ENCODE data around the gene GRK1.
"Not testable (repeated sequence)": the region's sequence is repeated elsewhere in the genome, so short reads cannot be mapped to it uniquely, and the experiment has no call there.

The GRK1 gene

DNA sequence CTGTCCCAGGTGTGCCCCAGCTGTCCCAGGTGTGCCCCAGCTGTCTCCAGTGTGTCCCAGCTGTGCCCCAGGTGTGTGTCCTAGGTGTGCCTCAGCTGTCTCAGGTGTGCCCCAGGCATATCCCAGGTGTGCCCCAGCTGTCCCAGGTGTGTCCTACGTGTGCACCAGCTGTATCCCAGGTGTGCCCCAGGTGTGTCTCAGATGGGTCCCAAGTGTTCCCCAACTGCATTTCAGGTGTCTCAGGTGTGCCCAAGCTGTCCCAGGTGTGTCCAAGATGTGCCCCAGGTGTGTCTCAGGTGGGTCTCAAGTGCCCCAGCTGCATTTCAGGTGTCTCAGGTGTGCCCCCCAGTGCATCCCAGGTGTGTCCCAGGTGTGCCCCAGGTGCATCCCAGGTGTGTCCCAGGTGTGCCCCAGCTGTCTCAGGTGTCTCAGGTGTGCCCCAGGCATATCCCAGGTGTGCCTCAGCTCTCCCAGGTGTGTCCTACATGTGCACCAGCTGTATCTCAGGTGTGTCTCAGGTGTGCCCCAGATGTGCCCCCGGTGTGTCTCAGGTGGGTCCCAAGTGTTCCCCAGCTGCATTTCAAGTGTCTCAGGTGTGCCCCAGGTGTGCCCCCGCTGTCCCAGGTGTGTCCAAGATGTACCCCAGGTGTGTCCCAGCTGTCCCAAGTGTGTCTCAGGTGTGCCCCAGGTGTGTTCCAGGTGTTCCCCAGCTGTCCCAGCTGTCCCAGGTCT, 1.3 kb upstream of the GRK1 start:
- DNase-seq (ENCODE audit: low read depth in 3 of 3), result no peak

- no peak for DNase-seq (ENCODE audit: low read depth in 3 of 3)
Measured at GRCh38 chr13:113666329-113666670, 719 bp upstream of the GRK1 start.

DNA sequence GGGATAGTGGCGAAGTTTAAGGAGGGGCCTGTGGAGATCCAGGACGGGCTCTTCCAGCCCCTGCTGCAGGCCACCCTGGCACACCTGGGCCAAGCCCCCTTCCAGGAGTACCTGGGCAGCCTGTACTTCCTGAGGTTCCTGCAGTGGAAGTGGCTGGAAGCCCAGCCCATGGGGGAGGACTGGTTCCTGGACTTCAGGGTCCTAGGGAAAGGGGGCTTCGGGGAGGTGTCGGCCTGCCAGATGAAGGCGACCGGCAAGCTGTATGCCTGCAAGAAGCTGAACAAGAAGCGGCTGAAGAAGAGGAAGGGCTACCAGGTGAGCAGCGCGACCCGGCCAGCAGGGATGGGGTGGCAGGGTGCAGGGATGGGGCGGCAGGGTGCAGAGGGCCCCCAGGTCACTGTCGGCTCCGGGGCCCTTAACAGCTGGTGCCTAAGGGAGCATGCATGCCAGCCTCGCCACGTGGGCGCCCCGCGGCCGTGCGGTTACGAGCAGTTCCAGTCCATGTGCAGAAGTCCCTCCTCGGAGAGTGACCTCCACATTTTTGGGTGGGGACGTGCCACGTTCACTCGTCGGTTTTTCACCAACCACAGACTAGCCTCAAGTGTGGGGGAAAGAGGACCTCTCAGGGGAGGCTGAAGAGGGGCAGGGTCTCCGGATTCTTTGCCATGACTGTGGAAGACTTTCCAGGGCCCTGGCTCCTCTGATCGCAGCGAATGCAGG, 912 bp downstream of the GRK1 start:
- DNase-seq (ENCODE audit: low read depth in 3 of 3), result no peak

DNA sequence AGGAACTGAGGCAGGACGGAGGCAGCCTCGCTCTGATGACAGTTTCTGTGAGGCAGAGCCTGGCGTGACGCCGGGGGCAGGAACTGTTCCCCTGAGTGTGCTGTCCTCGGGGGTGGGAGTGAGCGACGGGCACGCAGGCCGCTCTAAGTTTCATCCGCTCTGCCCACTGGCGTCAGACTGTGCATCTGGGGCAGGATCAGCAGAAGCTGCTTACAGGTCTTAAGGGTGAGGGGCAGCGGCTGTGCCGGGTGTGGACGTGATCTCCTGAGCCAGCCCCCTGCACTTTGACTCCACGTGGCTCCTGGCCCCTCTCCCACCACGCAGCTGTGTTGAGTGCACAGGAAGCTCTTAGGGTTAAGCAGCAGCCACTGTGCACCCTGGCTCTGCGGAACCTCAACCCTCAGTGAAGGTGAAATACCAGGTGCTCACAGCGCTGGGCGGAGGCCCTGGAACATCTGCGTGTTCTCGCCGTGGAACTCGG, 1.5 kb downstream of the GRK1 start:
- no peak for DNase-seq (ENCODE audit: low read depth in 3 of 3)

DNA sequence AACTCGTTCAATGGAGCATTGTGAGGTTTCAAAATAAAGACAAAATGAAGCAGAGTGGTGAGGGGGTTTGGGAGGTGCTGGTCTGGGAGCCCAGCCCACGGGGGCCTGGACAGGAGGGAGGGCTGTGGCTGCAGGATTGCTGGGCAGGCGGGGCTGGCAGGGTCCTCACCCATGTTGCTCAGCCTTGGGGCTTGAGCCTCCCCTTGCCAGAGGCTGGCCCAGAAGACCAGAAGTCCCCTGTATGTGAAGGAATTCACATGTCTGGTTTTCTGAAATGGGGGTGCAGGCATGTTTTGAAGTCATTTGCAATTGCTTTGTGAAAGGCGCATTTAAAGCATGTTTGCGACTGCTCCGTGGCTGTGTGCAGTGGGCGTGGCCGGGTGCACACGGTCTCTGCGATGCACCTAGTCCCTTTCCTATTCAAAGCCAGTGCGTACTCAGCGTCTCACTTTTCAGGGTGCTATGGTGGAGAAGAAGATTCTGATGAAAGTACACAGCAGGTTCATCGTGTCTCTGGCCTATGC, 2.3 kb downstream of the GRK1 start:
- DNase-seq (ENCODE audit: low read depth in 3 of 3), result no peak

DNA sequence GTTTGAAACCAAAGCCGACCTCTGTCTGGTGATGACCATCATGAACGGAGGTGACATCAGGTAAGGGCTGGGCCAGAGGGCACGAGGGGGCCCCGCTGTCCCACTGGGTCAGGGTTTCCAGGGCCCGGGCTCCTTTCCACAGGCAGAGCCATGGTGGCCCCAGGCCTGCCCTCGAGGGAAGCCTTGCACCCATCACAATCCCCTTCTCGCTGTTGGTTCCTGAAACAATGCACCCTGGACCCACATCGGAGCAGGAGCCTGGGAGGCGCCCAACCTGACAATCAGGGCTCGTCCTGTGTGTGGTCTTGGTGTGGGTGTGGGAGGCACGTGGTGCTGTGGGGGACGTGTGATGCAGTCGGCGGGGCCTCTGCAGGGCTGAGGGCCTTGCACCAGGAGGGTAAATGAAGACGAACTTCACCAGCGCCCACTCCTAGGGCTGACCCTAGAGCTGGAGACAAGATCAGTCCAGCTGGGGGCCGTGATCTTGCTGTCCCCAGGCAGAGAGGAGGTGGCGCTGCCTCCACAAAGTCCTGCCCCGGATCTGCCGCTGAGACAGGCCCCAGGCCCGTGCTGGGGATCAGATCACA, 2.8 kb downstream of the GRK1 start:
- no peak for DNase-seq (ENCODE audit: low read depth in 3 of 3)

GRCh38 chr13:113670541-113670940, 3.5 kb downstream of the GRK1 start:
- DNase-seq (ENCODE audit: low read depth in 3 of 3), result no peak

GRCh38 chr13:113671066-113672001, 4.3 kb downstream of the GRK1 start:
- no peak for DNase-seq (ENCODE audit: low read depth in 3 of 3)

DNA sequence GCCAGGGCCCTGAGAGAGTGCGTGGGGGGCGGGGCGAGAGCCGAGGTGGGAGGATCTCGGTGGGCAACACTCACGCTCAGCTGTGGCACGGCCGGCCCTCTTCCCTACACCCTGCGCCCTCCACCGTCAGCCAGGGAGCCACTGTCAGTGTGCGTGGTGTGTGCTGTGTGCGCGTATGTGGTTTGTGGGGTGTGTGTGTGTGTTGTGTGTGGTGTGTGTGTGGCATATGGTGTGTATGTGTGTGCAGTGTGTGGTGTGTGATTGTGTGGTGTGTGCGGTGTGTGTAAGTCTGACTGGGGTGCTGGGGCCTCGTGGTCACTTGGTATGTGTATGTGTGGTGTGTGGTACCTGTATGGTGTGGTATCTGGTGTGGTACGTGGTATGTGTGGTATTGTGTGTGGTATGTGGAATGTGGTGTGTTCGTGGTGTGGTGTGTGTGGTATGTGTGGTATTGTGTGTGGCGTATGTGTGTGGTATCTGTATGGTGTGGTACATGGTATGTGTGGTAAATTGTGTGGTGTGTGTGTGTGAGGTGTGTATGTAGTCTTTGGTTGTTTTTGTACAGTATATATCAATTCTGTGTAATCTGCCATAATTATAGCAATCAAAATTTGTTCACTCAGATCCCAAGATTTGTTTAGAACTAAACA, 5.1 kb downstream of the GRK1 start:
- DNase-seq (ENCODE audit: low read depth in 3 of 3), result no peak

DNA sequence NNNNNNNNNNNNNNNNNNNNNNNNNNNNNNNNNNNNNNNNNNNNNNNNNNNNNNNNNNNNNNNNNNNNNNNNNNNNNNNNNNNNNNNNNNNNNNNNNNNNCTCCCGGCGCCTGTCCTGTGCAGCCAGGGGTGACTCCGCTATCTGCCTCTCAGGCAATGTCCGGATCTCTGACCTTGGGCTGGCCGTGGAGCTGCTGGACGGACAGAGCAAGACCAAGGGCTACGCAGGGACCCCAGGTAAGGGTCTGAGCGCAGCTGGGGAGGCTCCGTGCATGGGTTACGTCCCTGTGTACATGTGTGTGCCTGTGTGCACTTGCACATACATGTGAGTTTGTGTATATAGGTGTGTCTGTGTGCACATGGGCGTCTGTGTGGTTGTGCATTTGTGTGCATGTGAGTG, 55.9 kb downstream of the GRK1 start:
- DNase-seq (ENCODE audit: low read depth in 3 of 3), result no peak

GRCh38 chr13:113723410-113724015, 56.5 kb downstream of the GRK1 start:
- DNase-seq (ENCODE audit: low read depth in 3 of 3), result no peak

DNA sequence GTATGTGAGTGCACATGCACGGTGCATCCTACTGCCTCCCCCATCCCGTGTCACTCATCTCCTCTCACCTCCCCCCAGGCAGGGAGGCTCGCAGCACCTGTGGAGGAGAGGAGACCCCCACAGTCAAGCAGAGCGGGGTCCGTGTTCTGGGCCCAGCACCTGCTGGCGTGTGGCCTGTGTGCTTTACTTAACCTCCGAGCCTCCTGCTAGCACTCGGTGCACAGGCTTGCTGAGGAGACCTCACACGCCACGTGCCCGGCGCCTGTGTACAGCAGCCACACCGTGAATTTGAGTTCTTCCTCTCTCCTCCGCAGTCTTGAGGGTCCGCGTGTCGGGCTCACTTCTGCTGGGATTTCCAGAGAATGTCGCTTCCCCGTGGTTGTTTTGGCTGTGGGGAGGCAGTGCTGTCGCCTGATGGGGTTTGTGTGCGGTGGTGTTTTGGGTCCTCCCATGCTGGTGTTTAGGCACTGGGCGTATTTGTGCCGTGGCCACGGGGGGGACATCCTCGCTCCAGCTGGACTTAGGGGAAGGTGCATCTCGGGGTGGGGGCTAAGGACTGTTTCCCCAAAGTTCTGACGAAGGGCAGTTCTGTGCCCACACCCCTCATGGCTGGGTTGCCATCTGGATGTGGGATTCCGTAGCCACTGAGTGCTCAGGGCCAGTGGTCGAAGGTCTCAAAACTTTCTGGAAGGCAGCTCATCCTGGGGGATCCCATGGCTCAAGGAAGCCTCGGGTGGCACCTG, 57.2 kb downstream of the GRK1 start:
- DNase-seq (ENCODE audit: low read depth in 3 of 3), result no peak

GRCh38 chr13:113724780-113725315, 57.8 kb downstream of the GRK1 start:
- DNase-seq (ENCODE audit: low read depth in 3 of 3), result peak; percentile 75 to 81 (median 77)

DNA sequence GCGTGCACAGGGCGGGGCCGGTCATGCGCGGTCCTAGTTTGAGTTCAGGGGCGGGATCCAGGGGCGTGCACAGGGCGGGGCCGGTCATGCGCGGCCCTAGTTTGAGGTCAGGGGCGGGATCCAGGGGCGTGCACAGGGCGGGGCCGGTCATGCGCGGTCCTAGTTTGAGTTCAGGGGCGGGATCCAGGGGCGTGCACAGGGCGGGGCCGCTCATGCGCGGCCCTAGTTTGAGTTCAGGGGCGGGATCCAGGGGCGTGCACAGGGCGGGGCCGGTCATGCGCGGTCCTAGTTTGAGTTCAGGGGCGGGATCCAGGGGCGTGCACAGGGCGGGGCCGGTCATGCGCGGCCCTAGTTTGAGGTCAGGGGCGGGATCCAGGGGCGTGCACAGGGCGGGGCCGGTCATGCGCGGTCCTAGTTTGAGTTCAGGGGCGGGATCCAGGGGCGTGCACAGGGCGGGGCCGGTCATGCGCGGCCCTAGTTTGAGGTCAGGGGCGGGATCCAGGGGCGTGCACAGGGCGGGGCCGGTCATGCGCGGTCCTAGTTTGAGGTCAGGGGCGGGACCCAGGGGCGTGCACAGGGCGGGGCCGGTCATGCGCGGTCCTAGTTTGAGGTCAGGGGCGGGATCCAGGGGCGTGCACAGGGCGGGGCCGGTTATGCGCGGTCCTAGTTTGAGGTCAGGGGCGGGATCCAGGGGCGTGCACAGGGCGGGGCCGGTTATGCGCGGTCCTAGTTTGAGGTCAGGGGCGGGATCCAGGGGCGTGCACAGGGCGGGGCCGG, 58.5 kb downstream of the GRK1 start:
- peak; percentile 22 to 57 (median 40) for DNase-seq (ENCODE audit: low read depth in 3 of 3)

- not testable (repeated sequence) for DNase-seq (ENCODE audit: low read depth in 3 of 3)
Measured at GRCh38 chr13:113726106-113726821, 59.2 kb downstream of the GRK1 start.

- DNase-seq (ENCODE audit: low read depth in 3 of 3), result no peak
Measured at GRCh38 chr13:113726961-113727411, 60.0 kb downstream of the GRK1 start.

DNA sequence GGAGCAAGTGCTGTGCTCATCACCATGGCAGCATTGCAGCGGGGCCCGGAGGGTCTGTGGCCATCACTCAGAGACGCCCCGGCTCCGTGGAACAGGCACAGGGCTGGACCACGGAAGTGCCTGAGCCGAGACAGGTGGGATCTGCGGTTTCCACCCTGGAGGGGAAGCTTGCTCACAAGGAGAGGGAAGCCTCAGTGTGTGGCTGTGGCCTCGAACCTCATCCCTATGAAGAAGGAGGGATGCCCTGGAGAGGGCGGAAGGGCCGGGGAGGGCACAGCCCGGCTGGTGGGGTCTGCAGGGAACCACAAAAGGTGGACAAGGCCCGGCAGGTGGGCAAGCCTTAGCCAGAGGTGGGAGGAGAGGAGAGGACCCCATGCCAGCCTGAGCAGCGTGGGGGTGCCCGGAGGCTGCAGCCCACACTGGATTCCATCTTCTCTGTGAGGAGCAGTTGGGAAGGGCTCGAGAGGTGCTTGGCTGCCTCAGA, 61.6 kb downstream of the GRK1 start:
- DNase-seq (ENCODE audit: low read depth in 3 of 3), result no peak

Data from stimulated activated CD4-positive, alpha-beta T cell treated with anti-CD3 and anti-CD28 coated beads, TNF-alpha, amount 100 ng/mL, for 48 hours (primary cell).